NCI-H1930 (cell line): ENCODE measurements around the gene CATSPER1.
A peak's percentile ranks its signal among the peaks of the same experiment; 100 is the strongest.

Source experiments
- DNase-seq, 2 experiments: peaks; one replicate each; lab custom pipeline; 2025; lab: John Stamatoyannopoulos, UW

Gene CATSPER1

GRCh38 chr11:66026017-66026529 lies at the start of gene CATSPER1:
TSS of gene CATSPER1 (minus strand) at chr11:66026479. CDS start at chr11:66026379, 100 bp downstream.
- DNase-seq, result no peak

GRCh38 chr11:66075273-66075672 lies 49.0 kb upstream of the CATSPER1 start:
- DNase-seq, result no peak

- DNase-seq, result no peak
Measured at GRCh38 chr11:66073669-66074068, 47.4 kb upstream of the CATSPER1 start.

GRCh38 chr11:66072518-66072917 lies 46.2 kb upstream of the CATSPER1 start:
- no peak for DNase-seq

- DNase-seq, result no peak
Measured at GRCh38 chr11:66072081-66072480, 45.8 kb upstream of the CATSPER1 start.

- DNase-seq, result no peak
Measured at GRCh38 chr11:66071381-66071801, 45.1 kb upstream of the CATSPER1 start.

GRCh38 chr11:66070604-66071380 lies 44.5 kb upstream of the CATSPER1 start:
- no peak for DNase-seq

GRCh38 chr11:66069715-66070603 lies 43.7 kb upstream of the CATSPER1 start, which contains the start of gene PACS1:
TSS of gene PACS1 (plus strand) at chr11:66070272. CDS start at chr11:66070487, 215 bp downstream.
- DNase-seq, result peak in 1 of 2 experiments; percentile 45

- peak; percentile 21 to 31 for DNase-seq
Measured at GRCh38 chr11:66068923-66069714, 42.8 kb upstream of the CATSPER1 start.

GRCh38 chr11:66068154-66068821 lies 42.0 kb upstream of the CATSPER1 start:
- DNase-seq, result peak in 1 of 2 experiments; percentile 68

- DNase-seq, result no peak
Measured at GRCh38 chr11:66067640-66068039, 41.4 kb upstream of the CATSPER1 start.

GRCh38 chr11:66066751-66067150 lies 40.5 kb upstream of the CATSPER1 start:
- DNase-seq, result no peak

- DNase-seq, result no peak
Measured at GRCh38 chr11:66064571-66064970, 38.3 kb upstream of the CATSPER1 start.

GRCh38 chr11:66063900-66064299 lies 37.6 kb upstream of the CATSPER1 start:
- no peak for DNase-seq

- DNase-seq, result no peak
Measured at GRCh38 chr11:66062408-66062807, 36.1 kb upstream of the CATSPER1 start.

GRCh38 chr11:66061268-66061667 lies 35.0 kb upstream of the CATSPER1 start:
- no peak for DNase-seq

- no peak for DNase-seq
Measured at GRCh38 chr11:66059966-66060680, 33.8 kb upstream of the CATSPER1 start.

GRCh38 chr11:66056501-66056900 lies 30.2 kb upstream of the CATSPER1 start:
- no peak for DNase-seq

- DNase-seq, result no peak
Measured at GRCh38 chr11:66055021-66055420, 28.7 kb upstream of the CATSPER1 start.

- no peak for DNase-seq
Measured at GRCh38 chr11:66052664-66052982, 26.3 kb upstream of the CATSPER1 start.
